Fibroblast of skin of back (primary cell): ENCODE data around the gene RBX1.
"Not testable (repeated sequence)": the region's sequence is repeated elsewhere in the genome, so short reads cannot be mapped to it uniquely, and the experiment has no call there.

Experiments used
- DNase-seq: peaks from one replicate; pipeline ENCODE4 v3.0.0-alpha.2; 2013

The RBX1 gene

DNA sequence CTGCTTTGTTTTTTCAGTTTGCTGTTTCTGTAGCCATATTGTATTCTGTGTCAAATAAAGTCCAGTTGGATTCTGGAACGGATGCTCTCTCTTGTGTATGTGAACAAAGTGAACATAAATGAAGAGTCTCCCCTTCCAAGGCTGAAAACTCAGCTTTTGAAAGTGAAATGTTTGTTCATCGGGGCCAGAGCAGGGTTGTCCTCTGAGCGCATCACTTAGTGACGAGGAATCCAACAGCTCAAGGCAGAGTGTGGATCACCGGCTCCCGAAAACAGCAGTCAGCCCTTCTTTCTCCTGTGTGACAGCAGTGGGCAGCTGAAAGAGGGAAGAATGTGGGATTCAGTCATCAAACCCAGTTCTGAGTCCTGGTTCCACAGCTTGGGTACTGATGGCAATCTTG lies 21.4 kb downstream of the RBX1 start:
- DNase-seq, result no peak

DNA sequence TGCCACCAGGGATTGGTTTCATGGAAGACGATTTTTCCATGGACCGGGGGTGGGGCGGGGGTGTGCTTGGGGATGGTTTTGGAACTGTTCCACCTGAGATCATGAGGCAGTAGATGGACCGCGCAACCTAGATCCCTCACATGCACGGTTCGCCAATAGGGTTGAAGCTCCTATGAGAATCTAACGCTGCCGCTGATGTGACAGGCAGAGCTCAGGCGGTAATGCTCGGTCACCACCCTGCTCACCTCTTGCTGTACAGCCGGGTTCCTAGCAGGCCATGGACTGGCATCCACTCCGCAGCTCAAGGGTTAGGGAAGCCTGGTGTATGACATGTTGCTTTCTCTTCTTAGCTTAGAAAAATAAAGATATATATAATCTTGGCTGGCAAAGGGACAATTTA lies 22.0 kb downstream of the RBX1 start:
- DNase-seq, result no peak

DNA sequence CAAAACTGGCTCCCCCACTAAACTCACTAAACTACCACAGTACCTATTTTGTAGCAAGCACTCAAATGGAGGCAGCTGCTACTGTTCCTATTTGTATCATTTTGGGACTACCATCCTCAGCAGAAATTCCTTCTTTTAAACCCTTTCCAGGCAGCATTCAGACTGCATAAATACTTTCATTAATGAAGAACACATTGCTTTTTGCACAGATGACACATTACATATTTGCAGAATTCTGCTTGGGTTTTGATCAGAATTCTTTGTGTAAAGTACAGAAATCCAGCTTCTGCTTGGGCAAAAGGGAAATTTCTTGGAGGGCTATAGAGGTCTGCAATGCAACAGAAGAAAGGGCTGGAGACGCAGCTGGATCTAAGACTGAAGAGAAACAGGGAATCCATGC lies 24.2 kb downstream of the RBX1 start:
- peak; percentile 20 for DNase-seq

- DNase-seq, result no peak
Measured at GRCh38 chr22:40976866-40977700, 25.9 kb downstream of the RBX1 start.

GRCh38 chr22:40979198-40979597 lies 28.0 kb downstream of the RBX1 start:
- no peak for DNase-seq

DNA sequence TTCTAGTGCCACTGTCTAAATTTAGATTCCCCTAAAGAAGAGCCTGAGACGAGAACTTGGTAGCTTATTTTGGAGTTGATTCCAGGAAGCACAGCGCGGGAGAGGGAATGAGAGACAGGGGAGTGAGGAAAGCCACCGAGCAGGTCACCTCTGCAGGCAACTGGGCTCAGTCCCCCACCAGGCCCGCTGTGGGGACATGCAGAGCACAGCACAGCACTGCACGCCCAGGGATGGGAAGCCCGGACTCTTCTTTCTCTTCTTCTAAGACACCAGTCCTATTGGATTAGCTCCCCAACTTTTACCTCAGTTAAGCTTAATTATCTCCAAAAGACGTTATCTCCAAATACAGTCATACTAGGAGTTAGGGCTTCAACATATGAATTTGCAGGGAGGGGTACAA lies 28.7 kb downstream of the RBX1 start:
- no peak for DNase-seq

DNA sequence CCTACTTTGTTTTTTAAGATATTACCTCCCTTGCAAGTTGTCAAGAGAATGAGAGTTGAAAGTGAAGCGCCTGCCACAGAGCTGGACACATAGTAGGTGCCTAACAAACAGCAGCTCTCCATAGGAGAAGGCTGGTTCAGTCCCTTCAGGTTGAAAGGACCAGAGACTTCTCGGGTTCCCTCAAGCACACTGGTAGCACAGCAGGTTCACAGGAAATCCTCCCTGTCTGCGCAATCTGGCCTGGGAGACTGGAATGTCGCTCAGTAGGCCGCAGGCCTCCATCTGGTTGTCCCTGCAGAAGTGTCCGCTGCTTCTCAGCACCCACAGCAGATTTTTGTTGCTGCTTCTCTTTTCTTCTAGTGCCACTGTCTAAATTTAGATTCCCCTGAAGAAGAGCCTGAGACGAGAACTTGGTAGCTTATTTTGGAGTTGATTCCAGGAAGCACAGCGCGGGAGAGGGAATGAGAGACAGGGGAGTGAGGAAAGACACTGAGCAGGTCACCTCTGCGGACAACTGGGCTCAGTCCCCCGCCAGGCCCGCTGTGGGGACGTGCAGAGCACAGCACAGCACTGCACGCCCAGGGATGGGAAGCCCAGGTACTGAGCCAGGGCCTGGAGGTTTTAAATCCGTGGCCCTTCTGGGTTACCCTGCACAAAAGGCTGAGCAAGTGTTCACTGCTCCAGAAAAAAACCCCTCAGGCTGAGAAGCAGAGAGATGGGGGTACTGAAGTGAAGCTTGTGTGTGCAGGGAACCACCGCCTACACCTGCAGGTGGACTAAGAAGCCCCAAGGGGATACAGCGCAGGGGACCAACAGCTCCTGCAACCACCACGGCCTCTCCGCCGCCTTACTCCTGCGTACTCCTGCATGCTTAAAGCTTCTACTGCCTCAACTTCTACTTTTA lies 31.6 kb downstream of the RBX1 start:
- DNase-seq, result no peak

GRCh38 chr22:40991298-40991697 lies 40.1 kb downstream of the RBX1 start:
- DNase-seq, result no peak

- DNase-seq, result no peak
Measured at GRCh38 chr22:40995821-40996220, 44.6 kb downstream of the RBX1 start.

DNA sequence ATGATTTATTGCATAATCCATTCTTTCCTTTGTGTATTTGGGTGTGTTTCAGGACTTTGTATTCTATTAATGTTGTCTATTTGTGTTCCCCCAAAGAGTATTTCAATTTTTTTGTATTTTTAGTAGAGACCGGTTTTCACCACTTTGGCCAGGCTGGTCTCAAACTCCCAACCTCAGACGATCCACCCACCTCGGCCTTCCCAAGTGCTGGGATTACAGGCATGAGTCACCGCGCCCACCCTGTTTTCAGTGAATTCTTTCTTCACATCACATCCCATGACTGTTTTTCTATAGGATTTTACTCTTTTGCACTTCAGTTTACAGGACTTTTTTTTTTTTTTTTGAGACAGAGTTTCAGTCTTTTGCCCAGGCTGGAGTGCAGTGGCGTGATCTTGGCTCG lies 46.3 kb downstream of the RBX1 start:
- no peak for DNase-seq

DNA sequence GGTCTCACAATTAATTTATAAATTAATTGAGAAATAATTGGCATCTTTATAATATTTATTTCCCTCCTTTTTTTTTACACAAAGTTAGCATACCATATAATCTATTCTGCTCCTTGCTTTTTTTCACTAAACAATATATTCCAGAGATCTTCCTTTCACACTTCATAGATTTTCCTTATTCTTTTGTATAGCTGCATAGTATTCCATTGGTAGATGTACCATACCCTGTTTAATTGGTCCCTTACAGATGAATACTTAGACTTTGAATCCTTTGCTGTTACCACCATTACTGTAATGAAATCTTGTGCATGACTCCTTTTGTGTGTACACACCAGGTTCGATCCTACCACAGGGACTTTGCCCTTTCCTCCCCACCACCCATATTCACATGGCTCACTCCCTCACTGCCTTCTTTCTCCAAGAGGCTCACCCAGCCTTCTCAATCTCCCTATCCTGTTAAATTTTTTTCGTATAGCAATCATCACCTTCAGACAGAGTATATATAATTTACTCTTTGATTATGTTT lies 48.9 kb downstream of the RBX1 start:
- DNase-seq, result no peak

DNA sequence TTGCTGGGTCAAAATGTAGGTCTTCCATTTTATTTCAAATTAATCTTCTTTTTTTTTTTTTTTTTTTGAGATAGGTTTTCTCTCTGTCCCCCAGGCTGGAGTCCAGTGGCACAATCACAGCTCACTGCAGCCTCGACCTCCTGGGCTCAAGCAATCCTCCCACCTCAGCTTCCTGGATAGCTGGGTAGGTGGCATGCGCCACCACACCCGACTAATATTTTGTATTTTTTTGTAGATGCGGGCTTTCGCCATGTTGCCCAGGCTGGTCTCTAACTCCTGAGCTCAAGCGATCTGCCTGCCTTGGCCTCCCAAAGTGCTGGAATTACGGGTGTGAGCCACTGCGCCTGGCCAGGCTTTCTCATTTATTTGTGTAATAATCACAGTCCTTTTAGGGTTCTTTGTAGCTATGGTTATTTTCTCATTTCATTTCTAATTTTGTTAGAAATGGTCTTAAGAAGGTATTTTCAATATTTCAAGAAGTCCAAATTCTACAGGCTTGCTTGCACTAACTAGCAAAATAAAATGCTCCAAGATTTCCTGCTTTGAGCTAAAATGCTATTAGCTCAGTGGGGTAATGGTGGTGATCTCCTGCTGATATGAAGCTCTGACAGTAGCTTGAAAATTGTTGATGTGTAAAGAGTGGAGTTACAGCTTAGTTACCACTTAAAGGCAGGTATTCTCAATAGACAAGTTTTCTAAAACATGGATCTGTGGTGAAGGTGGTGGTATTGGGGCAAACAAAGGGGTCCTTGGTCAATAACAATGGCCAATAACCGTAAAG lies 50.0 kb downstream of the RBX1 start:
- DNase-seq, result no peak

DNA sequence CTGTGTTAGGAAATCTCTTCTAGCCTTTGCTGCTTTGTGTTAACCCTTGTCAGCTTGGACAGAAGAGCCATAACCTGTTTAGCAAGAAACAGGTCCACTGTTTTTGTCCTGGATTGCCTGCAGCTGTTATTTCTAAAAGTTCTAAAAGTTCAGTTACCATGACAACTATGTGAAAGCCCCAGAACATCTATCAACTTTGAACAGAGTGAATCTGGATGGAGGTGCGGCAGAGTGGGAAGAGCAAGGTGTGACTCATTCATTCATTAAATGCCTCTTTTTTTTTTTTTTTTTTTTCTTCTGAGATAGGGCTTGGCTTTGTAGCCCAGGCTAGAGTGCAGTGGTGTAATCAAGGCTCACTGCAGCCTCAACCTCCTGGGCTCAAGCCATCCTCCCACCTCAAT lies 50.5 kb downstream of the RBX1 start:
- peak; percentile 22 for DNase-seq

GRCh38 chr22:41002386-41002785 lies 51.2 kb downstream of the RBX1 start:
- not testable (repeated sequence) for DNase-seq

DNA sequence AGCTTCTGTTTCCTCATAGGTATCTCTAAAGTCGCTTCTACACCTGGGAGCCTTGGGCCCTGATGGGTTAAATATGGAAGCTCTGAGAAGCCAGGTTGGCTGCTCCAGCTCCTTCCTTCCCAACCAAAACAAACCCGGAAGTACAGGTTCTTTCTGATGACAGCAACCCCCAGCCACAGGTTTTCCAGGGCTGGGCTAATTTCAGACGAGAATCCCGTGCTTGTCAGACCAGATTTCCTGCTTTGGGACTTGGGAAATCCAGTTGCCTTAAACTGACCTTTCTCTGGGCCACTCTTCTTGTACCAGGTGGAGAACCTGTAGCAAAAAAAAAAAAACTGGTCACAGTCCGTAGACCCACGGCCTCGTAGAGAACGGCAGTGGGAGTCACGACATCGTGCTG lies 51.9 kb downstream of the RBX1 start:
- no peak for DNase-seq

DNA sequence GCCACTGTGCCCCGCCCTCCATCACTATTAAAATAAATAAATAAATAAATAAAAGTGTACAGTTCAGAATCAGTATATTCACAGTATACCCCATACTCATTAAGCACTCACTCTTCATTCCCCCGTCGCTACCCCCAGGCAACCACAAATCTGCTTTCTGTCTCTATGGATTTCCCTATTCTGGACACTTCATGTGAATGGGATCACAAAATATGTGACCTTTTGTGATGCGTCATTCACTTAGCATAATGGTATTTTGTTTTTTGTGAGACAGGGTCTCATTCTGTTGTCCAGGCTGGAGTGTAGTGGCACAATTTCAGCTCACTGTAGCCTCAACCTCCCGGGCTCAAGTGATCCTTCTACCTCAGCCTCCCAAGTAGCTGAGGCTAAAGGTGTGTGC lies 52.8 kb downstream of the RBX1 start:
- DNase-seq, result no peak

DNA sequence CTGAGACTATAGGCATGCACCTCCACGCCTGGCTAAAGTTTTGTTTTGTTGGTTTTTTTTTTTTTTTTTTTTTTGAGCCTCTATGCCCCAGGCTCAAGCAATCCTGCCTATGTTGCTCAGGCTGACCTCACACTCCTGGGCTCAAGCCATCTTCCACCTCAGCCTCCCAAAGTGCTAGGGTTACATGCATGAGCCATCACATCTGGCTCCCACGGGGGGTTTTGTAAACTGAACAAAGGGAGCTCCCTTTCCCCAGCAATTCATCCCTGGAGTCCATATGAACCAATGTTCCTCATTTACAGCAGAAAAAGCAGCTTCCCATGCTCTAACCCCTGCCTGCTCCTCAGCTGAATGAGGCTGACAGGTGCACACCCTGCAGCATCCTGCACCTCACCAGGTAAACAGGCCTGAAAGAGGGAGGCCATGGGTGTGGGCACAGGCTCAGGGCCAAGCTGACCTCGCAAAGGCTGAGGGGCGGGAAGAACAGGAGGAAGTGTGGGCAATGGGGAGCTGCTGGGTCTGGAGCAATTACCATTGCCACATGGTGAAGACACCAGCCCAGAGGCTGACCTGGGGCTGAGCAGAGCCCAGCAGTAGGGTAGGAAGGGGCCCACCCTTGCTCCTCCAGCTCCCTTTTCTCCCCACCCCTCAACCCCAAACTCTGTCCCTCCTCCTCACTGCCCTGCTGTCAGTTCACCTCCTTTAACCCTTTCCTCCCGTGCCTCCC lies 58.2 kb downstream of the RBX1 start:
- DNase-seq, result peak; percentile 38

- no peak for DNase-seq
Measured at GRCh38 chr22:41015003-41015402, 63.8 kb downstream of the RBX1 start.

DNA sequence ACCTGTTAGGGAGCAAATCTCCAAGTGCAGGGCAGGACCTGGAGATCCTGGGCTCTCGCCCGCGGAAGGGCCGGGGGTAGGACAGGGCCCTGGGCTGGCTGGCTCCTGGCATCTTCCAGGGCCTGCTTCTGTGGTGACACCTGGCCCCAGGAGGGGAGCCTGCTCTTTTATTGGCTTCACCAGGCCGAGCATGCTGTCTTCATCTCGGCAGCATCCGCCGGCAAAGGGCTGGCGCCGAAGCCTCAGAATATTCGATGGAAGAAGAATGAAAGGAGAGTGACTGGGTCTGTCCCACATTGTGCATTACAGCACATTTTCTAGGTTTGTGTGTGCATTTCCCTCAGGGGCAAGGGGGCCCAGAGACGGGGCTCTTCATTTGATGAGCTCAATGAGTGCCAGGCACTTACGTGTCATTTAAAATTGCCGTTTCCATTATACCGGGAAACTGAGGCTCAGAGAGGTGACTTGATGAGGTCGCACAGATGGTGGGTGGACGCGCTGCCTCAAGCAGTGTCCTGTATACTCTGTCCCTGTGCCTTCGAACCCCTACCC lies 70.0 kb downstream of the RBX1 start:
- DNase-seq, result peak; percentile 5

DNA sequence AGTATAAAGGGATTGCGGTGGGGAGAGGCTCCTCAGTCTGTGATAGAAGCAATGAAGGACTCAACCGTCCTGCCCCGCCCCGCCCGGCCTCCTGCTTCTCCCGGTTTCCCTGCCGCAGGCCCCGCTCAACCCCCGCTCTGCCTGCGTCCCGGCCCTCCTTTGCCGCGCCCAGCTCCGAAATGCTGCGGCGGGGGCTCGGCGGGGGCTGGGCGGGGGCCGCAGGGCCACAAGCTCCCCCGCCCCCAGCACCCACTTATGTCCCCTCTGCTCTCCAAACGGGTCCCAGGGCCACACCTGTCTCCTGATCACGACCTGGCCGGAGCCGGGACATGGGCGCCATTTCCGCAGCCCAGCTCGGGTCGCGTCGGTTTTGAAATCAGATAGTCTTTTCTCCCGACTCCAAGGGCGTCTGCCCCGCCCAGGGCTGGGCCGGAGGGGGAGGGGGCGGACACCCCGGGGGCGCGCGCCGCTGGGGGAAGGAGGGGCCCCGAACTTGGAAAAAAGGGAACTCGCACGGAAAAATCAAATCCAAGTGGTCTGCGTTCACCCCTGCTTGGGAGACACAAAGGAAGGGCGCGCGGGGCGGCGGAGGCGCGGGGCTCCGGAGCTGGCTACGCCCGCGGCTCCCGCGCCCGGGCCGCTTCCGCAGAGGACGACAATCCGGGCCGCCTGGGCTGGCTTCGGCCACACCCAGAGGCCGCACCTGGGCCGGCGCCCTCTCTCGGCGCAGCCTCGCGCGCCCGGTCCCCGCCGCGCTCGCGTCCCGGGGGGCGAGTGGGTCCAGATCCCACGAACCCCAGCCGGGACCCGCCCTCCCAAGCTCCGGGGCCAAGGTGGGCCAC lies 70.7 kb downstream of the RBX1 start:
- peak; percentile 64 for DNase-seq
